ENCODE data around the gene GNB1. TPM values are rescaled to one million over a fixed set of nuclear protein-coding genes. Genes with fewer than 3 reads are reported as not detected.
A peak's percentile ranks its signal among the peaks of the same experiment; 100 is the strongest.

The GNB1 gene
- total RNA-seq, 1 donor from 2014 or later: 328 TPM

DNA sequence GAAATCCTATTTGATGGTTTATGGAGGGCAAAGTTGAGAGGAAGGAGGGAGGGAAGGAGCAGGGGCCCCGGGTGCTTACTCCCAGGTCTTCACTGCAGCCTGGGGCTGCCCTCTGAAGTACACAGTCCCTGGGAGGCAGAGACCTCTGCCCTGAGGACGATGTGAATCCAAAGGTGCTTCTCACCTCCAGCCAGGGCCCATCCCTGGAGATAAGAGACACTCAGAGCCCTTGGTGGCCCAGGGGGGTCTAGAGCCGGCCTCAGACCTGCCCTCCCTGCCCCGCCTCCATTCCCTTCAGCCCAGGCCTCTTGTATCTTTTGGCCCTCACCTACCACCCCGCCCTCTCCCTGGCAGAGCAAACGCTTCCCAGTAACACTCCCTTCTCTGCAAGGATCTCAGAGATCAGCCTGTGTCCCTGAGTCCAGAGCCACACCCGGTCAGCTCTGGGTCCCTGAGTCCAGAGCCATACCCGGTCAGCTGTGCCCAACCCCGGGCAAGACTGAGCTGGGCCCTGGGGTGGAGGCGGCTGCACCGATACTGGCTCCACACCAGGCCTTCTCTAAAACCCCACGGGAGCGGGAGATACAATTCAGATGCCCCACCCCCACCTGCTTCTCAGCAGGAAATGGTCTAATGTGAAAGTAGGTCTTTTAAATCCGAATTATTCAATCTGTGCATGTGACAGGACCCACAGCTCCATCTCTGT lies 3.6 kb upstream of the GNB1 start:
- H3K4me3 ChIP-seq: no peak overlapping the region
- TF ChIP-seq, protein P1, sequence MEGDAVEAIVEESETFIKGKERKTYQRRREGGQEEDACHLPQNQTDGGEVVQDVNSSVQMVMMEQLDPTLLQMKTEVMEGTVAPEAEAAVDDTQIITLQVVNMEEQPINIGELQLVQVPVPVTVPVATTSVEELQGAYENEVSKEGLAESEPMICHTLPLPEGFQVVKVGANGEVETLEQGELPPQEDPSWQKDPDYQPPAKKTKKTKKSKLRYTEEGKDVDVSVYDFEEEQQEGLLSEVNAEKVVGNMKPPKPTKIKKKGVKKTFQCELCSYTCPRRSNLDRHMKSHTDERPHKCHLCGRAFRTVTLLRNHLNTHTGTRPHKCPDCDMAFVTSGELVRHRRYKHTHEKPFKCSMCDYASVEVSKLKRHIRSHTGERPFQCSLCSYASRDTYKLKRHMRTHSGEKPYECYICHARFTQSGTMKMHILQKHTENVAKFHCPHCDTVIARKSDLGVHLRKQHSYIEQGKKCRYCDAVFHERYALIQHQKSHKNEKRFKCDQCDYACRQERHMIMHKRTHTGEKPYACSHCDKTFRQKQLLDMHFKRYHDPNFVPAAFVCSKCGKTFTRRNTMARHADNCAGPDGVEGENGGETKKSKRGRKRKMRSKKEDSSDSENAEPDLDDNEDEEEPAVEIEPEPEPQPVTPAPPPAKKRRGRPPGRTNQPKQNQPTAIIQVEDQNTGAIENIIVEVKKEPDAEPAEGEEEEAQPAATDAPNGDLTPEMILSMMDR (IDR thresholded peaks at IDR 0.05): no peak
- intact Hi-C loops (cut with DNase I): loop anchor here (10.0 kb wide), 1 partner anchor 140 kb away; no protein-coding TSS in a partner anchor

DNA sequence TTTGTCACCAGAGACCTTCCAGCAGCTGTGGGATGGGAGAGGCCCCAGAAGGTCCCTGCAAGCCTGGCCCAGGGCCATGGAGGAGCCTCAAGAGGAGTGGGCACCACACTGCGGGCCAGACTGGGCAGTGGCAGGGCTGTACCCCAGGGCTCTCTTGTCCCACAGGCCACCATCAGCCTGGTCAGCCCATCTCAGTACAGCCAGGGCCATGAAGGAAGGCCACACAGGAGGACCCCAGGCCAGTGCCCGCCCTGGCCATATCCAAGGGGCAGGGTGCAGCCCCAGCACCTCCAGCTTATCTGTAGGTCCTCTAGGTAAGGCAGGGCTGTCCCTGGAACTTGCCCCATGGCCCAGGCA lies 3.1 kb upstream of the GNB1 start:
- intact Hi-C loops (cut with DNase I): loop anchor here (10.0 kb wide), 1 partner anchor 139 kb away; no protein-coding TSS in a partner anchor
- DNase-seq (no peak), ATAC-seq (no peak)
- Histone ChIP-seq H3K36me3 (no peaks in the 10 kb centered on the region), H3K27me3 (no peaks in the 10 kb centered on the region), H3K9me3 (no peaks in the 10 kb centered on the region), H3K27ac (no peak overlapping the region), H3K4me1 (peaks cover 17% of the 10 kb centered on the region), H3K4me3 (no peak overlapping the region)
- TF ChIP-seq, protein P1 (IDR thresholded peaks at IDR 0.05): no peak

More for the DNA sequence above, 3.6 kb upstream of the GNB1 start:
- ATAC-seq (peak; percentile 0), DNase-seq (peak; percentile 64)
- Histone ChIP-seq H3K27me3 (no peaks in the 10 kb centered on the region), H3K4me1 (peaks cover 11% of the 10 kb centered on the region), H3K36me3 (no peaks in the 10 kb centered on the region), H3K27ac (no peak overlapping the region), H3K9me3 (no peaks in the 10 kb centered on the region)

DNA sequence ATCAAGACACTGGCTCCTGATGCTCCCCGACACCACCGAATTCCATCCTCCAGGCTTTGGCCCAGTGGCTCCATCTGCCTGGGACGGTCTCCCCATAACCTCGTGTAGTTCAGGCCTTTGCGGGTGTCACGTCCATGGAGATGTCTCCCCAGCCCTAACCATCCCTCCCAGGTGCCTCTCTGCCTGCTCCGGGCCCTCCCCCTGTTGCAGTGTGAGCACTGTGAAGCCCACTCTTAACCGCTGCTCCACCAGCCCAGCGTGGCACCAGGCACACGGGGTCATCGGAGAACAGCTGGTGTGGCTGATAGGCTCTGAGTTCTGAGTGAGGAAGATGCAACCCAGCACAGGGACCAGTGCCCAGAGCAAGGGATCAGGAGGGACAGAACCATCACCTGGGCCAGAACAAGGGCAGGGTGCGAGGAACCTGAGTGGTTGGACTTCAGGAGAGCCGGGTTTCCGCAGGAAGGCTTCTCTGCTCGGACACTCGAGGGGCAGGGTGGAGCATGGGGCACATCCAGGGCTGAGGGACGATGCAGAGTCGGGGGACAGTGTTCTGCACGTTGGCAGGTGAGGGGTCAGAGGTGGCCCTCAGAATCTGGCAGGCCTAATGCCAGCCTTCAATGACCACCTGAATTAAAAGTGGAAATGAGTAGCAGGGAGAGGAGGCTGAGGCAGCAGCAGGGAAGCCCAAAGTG lies 2.6 kb upstream of the GNB1 start:
- no peaks in the 10 kb centered on the region for H3K9me3 ChIP-seq
- TF ChIP-seq, protein P1 (IDR thresholded peaks at IDR 0.05): no peak
- H3K4me1 ChIP-seq: peaks cover 22% of the 10 kb centered on the region
- DNase-seq: no peak
- no peak overlapping the region for H3K27ac ChIP-seq
- no peaks in the 10 kb centered on the region for H3K27me3 ChIP-seq
- H3K4me3 ChIP-seq: no peak overlapping the region
- intact Hi-C loops (cut with DNase I): loop anchor here (10.0 kb wide), 1 partner anchor 139 kb away; no protein-coding TSS in a partner anchor
- ATAC-seq: no peak
- H3K36me3 ChIP-seq: no peaks in the 10 kb centered on the region

DNA sequence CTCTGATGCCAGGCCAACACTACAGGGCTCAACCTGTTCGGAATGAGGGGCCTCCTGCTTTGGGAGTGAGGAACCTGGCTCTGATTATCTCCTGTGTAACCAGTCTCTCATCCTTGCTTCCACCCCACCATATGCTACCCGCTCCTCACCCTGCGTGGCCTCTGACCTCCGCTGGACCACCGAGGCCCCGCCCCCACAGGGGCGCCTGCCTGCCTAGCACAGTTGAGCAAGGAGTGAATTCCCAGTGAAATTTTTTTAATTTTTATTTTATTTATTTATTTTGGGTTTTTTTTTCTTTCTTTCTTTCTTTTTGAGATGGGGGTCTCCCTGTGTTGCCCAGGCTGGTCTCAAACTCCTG lies 1.9 kb upstream of the GNB1 start:
- intact Hi-C loops (cut with DNase I): loop anchor here (10.0 kb wide), 1 partner anchor 138 kb away; no protein-coding TSS in a partner anchor
- peak overlapping the region; percentile 65 for H3K4me3 ChIP-seq
- ATAC-seq (no peak), DNase-seq (no peak)
- no peaks in the 10 kb centered on the region for H3K36me3 ChIP-seq
- TF ChIP-seq, protein P1 (IDR thresholded peaks at IDR 0.05): no peak
- H3K9me3 ChIP-seq: no peaks in the 10 kb centered on the region
- no peak overlapping the region for H3K27ac ChIP-seq
- H3K4me1 ChIP-seq: peaks cover 29% of the 10 kb centered on the region
- no peaks in the 10 kb centered on the region for H3K27me3 ChIP-seq

DNA sequence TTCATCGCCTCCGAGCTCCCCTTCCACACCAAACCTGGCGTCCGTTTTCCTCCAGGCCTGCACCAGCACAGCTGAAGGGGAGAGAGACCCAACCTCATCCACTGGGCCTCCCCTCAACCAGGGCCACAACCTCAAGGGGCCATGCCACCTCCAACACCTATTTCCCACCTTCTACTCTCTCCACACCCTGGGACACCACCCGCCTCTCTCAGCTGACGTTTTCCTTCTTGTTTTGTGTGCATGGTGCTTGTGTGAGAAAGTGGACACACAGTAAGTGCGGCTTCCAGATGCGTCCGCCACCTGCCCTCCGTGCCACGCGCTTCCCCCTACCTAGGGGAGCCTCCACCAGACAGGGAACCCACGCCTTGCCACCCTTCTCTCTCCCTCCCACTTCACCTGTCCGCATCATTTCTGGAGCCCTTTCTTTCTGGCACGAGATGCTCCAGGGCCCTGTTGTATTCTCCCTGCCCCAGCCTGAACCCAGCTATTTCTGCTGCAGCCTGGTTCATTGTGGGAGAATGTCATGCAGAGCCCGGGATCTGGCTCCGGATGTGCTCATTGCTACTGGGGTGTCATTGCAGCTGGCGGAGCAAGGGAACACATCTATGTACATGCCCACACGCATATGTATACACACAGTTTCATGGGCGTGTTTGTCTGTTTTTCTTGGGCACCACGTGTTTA lies 1.3 kb upstream of the GNB1 start:
- no peak for ATAC-seq
- no peaks in the 10 kb centered on the region for H3K36me3 ChIP-seq
- no peaks in the 10 kb centered on the region for H3K9me3 ChIP-seq
- H3K4me1 ChIP-seq: peaks cover 33% of the 10 kb centered on the region
- H3K27me3 ChIP-seq: no peaks in the 10 kb centered on the region
- peak overlapping the region; percentile 65 for H3K4me3 ChIP-seq
- DNase-seq: no peak
- TF ChIP-seq, protein P1 (IDR thresholded peaks at IDR 0.05): no peak
- peak overlapping the region; percentile 90 for H3K27ac ChIP-seq
- intact Hi-C loops (cut with DNase I): loop anchor here (10.0 kb wide), 1 partner anchor 137 kb away; no protein-coding TSS in a partner anchor
